B cell (primary cell): ENCODE measurements around the gene ZNF814. TPM values are rescaled to one million over a fixed set of nuclear protein-coding genes. Genes with fewer than 3 reads are reported as not detected.
"Not testable (repeated sequence)": the region's sequence is repeated elsewhere in the genome, so short reads cannot be mapped to it uniquely, and the experiment has no call there.

Experiments used
- ATAC-seq: fragments of 200-7000 bp; cut with Tn5 transposase; one replicate; pipeline ENCODE4 v1.10.0; 2021; ENCODE audit warnings: low read depth, mild to moderate bottlenecking, moderate number of reproducible peaks, moderate library complexity
- CTCF ChIA-PET: fragments of 350-600 bp; sonication (Branson Sonifier 250); formaldehyde crosslinking; loops from one replicate; lab custom pipeline; 2021; ENCODE audit warnings: antibody characterized with exemption, inconsistent platforms; lab: Charles Lee
- POLR2A ChIA-PET: fragments of 350-600 bp; sonication (Branson Sonifier 250); formaldehyde crosslinking; loops from one replicate; lab custom pipeline; 2021; ENCODE audit warnings: antibody characterized with exemption; lab: Charles Lee
- DNase-seq: peaks from one replicate; pipeline ENCODE4 v3.0.0; 2013
- H2AFZ ChIP-seq: 2 replicates; pipeline ENCODE4 v1.6.1; 2012; ENCODE audit warnings: mild to moderate bottlenecking, low read depth, low read length; ENCODE audit not compliant: insufficient read depth, poor library complexity, severe bottlenecking
- H3K27ac ChIP-seq, 2 donors: 1 replicate in 1 of 2; 2 replicates in 1 of 2; pipeline ENCODE4 v1.5.1; 2012 to 2013; ENCODE audit warnings: low read length in 2 of 2, mild to moderate bottlenecking in 2 of 2, moderate library complexity in 1 of 2
- H3K27me3 ChIP-seq, 4 experiments: fragments of 200-600 bp in 1 of 4; sonication (generic) in 1 of 4; replicated peaks in 1 of 4; 1 replicate in 2 of 4; 2 replicates in 2 of 4; pipeline versions ENCODE4 v1.6.1 to v1.7.0; 2013 to 2016; ENCODE audit warnings: low read length in 3 of 4, mild to moderate bottlenecking in 2 of 4, mixed read lengths in 1 of 4, moderate library complexity in 1 of 4; ENCODE audit not compliant: insufficient read depth in 4 of 4, control insufficient read depth in 3 of 4; ENCODE audit errors: control extremely low read depth in 1 of 4
- H3K36me3 ChIP-seq, 2 experiments: replicated peaks in 1 of 2; 1 replicate in 1 of 2; 2 replicates in 1 of 2; pipeline versions ENCODE4 v1.6.1 to v1.7.1; 2013; ENCODE audit warnings: low read length in 1 of 2; ENCODE audit not compliant: insufficient read depth in 2 of 2, control insufficient read depth in 1 of 2; ENCODE audit errors: control extremely low read depth in 1 of 2, extremely low read depth in 1 of 2
- H3K4me1 ChIP-seq, 2 donors: fragments of 200-600 bp in 1 of 2; sonication (generic) in 1 of 2; 1 replicate in 1 of 2; 2 replicates in 1 of 2; pipeline versions ENCODE4 v1.5.1 to v1.6.1; 2013 to 2017; ENCODE audit warnings: low read length in 2 of 2; ENCODE audit not compliant: control insufficient read depth in 2 of 2, insufficient read depth in 2 of 2
- H3K4me2 ChIP-seq: replicated peaks from 2 replicates; pipeline ENCODE3; 2012; ENCODE audit warnings: mild to moderate bottlenecking, low read depth, low read length; ENCODE audit not compliant: poor library complexity, severe bottlenecking
- H3K4me3 ChIP-seq, 5 experiments: fragments of 200-600 bp in 1 of 5; sonication (generic) in 1 of 5; 1 replicate in 3 of 5; 2 replicates in 2 of 5; pipeline versions ENCODE4 v1.5.1 to v1.7.0; 2011 to 2016; ENCODE audit warnings: low read length in 4 of 5, mild to moderate bottlenecking in 4 of 5, low read depth in 2 of 5, control low read depth in 1 of 5, moderate library complexity in 1 of 5; ENCODE audit not compliant: insufficient read depth in 1 of 5; ENCODE audit errors: control extremely low read depth in 1 of 5, extremely low read depth in 1 of 5
- H3K79me2 ChIP-seq: fragments of 200-600 bp; sonication (generic); one replicate; pipeline ENCODE4 v1.6.0; 2016; ENCODE audit warnings: low read length; ENCODE audit not compliant: control insufficient read depth, insufficient read depth
- H3K9ac ChIP-seq: fragments of 200-600 bp; sonication (generic); 2 replicates; pipeline ENCODE4 v1.6.1; 2017; ENCODE audit warnings: mild to moderate bottlenecking, low read length, moderate library complexity
- H3K9me3 ChIP-seq, 3 donors: one replicate each; pipeline versions ENCODE4 v1.6.1 to v1.7.1; 2013; ENCODE audit warnings: low read length in 2 of 3; ENCODE audit not compliant: control insufficient read depth in 2 of 3, insufficient read depth in 1 of 3; ENCODE audit errors: control extremely low read depth in 1 of 3
- H4K20me1 ChIP-seq: 2 replicates; pipeline ENCODE4 v1.6.0; 2012; ENCODE audit warnings: mild to moderate bottlenecking, low read length; ENCODE audit not compliant: insufficient read depth, control insufficient read depth, poor library complexity, severe bottlenecking
- H3K27ac Mint-ChIP-seq: one replicate; pipeline ENCODE4 v1.8.0; 2021; ENCODE audit warnings: mixed read lengths
- H3K27me3 Mint-ChIP-seq: one replicate; pipeline ENCODE4 v1.8.0; 2021; ENCODE audit warnings: mixed read lengths
- H3K4me1 Mint-ChIP-seq: one replicate; pipeline ENCODE4 v1.8.0; 2021; ENCODE audit warnings: mixed read lengths
- H3K4me3 Mint-ChIP-seq: one replicate; pipeline ENCODE4 v1.8.0; 2021; ENCODE audit warnings: mixed read lengths
- H3K9me3 Mint-ChIP-seq: one replicate; pipeline ENCODE4 v1.8.0; 2022; ENCODE audit warnings: mixed read lengths; ENCODE audit not compliant: insufficient read depth
- EZH2 ChIP-seq: IDR thresholded peaks from 2 replicates; pipeline ENCODE4 v1.6.1; 2012; ENCODE audit warnings: borderline replicate concordance, low read depth, mild to moderate bottlenecking, moderate library complexity, low read length; ENCODE audit not compliant: insufficient read depth, poor library complexity, severe bottlenecking
- WGBS: methylation state at CpG from one replicate; pipeline ENCODE4 v1.1.5; 2013; ENCODE audit warnings: missing lambda C conversion rate; ENCODE audit not compliant: insufficient coverage; 5-methylcytosine and 5-hydroxymethylcytosine counted together
- intact Hi-C: fragments of 100-400 bp; cut with micrococcal nuclease; formaldehyde crosslinking; loops from one replicate; pipeline ENCODE4 v1.10.0; 2022
- polyA plus RNA-seq: library from polyadenylated mRNA; depleted of rRNA; stranded (reverse); fragments of >200 nt; gene quantifications from 2 replicates; pipeline ENCODE4 v1.2.3, GENCODE V29; 2012
- total RNA-seq, 2 donors: library from RNA; stranded (reverse); fragments of 120-200 nt in 1 of 2; gene quantifications; 1 replicate in 1 of 2; 2 replicates in 1 of 2; pipeline versions ENCODE4 v1.2.3 to v1.2.4, GENCODE V29; 2013 to 2022
- TF ChIP-seq, protein P1 (sequence below): fragments of 200-600 bp; IDR thresholded peaks from one replicate; pipeline ENCODE4 v1.8.0; 2022; ENCODE audit warnings: antibody characterized with exemption, mild to moderate bottlenecking

The ZNF814 gene
- total and polyA plus RNA-seq, 2 donors (not counting 1 experiment from before 2014, with no cell fraction given): 28.9 to 83.9 TPM

DNA sequence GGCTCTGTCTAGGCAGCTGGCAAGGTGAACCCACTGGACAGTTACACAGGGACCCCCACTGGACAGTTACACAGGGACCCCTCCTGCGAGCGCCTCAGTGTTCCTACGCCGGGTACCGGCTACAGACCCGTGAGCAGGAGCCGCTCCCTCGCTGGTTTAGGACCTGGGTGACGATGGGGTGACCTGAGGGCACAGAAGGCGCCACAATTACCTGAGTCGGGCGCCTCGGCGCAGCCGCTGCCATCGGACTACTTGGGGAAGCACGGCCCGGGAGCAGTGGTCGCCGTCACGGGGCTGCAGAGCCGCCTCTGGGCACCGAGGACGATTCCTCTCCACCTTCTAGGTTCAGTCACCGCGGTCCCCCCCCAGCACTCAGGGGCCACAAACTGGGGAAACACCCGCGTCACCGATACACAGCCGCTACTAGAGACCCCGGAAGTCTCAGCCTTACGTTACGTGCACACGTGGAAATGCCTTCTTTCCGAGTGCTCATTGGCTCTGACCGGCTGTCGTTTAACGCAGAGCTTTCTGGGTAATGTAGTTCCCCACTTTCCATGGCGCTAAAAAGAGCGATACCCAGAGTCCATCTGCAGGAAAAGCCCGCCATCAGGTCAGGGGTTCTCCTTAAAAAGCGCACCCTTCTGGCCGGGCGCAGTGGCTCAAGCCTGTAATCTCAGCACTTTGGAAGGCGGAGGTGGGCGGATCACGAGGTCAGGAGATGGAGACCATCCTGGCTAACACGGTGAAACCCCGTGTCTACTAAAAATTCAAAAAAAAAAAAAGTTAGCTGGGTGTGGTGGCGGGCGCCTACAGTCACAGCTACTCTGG, 27.5 kb upstream of the ZNF814 start, which contains the start of gene ZNF417:
TSS of gene ZNF417 (minus strand) at position 425 of the 828 bp plus-strand sequence. CDS start at position 244, 181 bp downstream.
- peak within 1 kb of the TSS; percentile 96 for H3K4me3 Mint-ChIP-seq
- Histone ChIP-seq H3K4me2 (peak within 1 kb of the TSS; percentile 80), H3K9ac (peak within 1 kb of the TSS; percentile 90), H3K36me3 (peaks cover 0 to 14% of the 10 kb centered on the region in 2 experiments), H3K79me2 (peaks cover 38% of the 10 kb centered on the region), H2AFZ (peak within 1 kb of the TSS; percentile 91), H3K4me1 (peaks cover 9 to 13% of the 10 kb centered on the region in 2 donors), H3K27ac (peak within 1 kb of the TSS; percentile 71 to 86), H3K4me3 (peak within 1 kb of the TSS; percentile 62 to 94 (median 88))
- H3K27ac Mint-ChIP-seq: peak within 1 kb of the TSS; percentile 94
- ChIA-PET CTCF (interaction anchor here (0.6 to 1.2 kb wide), 5 partner anchors 13 to 644 kb away, joined by 3 to 4 read pairs (median 3); partner anchors contain the start of genes ZNF418 and ZNF671), POLR2A (interaction anchor here (0.5 to 1.5 kb wide), 7 partner anchors 67 to 209 kb away, joined by 3 to 10 read pairs (median 4); partner anchors contain the start of genes ZNF135, ZNF587, ZNF606 and ZNF671)
- H3K4me1 Mint-ChIP-seq: peaks cover 40% of the 10 kb centered on the region
- not testable (repeated sequence) for H4K20me1 ChIP-seq, H3K9me3 ChIP-seq, H3K27me3 Mint-ChIP-seq, H3K9me3 Mint-ChIP-seq, H3K27me3 ChIP-seq
- DNase-seq (peak; percentile 94), ATAC-seq (peak; percentile 99)
- WGBS: 2% methylated on average over 42 of the region's 51 CpGs
- intact Hi-C loops: loop anchor here (1.0 to 5.0 kb wide), 7 partner anchors 19 to 553 kb away; partner anchors contain the start of genes TRAPPC2B, ZNF256, ZNF418 and ZNF547

DNA sequence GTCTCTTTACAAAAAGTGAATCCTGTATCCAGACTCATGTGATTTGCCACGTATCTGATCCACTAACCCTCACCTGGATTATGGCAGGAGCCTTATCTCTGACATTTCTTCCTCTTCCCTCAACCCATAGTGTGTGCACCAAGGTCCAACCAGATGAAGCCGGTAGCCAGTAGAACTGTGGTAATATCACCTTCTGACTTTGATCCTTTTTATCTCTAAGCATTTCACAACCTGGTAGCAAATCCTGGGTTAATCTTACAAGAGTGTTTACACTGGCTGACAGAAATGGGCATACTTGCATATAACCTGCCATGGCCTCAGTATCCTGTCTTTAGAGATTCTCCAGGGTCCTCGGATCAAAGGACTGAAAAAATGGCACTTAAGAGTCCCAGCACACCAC, 25.7 kb upstream of the ZNF814 start:
- Histone ChIP-seq H3K4me1 (peaks cover 9 to 13% of the 10 kb centered on the region in 2 donors), H3K27ac (no peak overlapping the region), H4K20me1 (no peaks in the 10 kb centered on the region), H3K4me3 (no peak overlapping the region), H3K4me2 (no peak overlapping the region), H3K9ac (no peak overlapping the region), H2AFZ (no peak overlapping the region), H3K27me3 (no peaks in the 10 kb centered on the region), H3K36me3 (peaks cover 1 to 18% of the 10 kb centered on the region in 2 experiments), H3K79me2 (peaks cover 38% of the 10 kb centered on the region), H3K9me3 (peaks cover 0 to 9% (median 0%) of the 10 kb centered on the region in 3 donors)
- no peak for DNase-seq
- no peaks in the 10 kb centered on the region for H3K9me3 Mint-ChIP-seq
- H3K27ac Mint-ChIP-seq: peak overlapping the region; percentile 26
- ATAC-seq: no peak
- TF ChIP-seq EZH2: no peak
- TF ChIP-seq, protein P1, sequence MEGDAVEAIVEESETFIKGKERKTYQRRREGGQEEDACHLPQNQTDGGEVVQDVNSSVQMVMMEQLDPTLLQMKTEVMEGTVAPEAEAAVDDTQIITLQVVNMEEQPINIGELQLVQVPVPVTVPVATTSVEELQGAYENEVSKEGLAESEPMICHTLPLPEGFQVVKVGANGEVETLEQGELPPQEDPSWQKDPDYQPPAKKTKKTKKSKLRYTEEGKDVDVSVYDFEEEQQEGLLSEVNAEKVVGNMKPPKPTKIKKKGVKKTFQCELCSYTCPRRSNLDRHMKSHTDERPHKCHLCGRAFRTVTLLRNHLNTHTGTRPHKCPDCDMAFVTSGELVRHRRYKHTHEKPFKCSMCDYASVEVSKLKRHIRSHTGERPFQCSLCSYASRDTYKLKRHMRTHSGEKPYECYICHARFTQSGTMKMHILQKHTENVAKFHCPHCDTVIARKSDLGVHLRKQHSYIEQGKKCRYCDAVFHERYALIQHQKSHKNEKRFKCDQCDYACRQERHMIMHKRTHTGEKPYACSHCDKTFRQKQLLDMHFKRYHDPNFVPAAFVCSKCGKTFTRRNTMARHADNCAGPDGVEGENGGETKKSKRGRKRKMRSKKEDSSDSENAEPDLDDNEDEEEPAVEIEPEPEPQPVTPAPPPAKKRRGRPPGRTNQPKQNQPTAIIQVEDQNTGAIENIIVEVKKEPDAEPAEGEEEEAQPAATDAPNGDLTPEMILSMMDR: no peak
- H3K4me3 Mint-ChIP-seq: peak overlapping the region; percentile 96
- WGBS: 100% methylated on average over 2 of the region's 3 CpGs
- H3K4me1 Mint-ChIP-seq: peaks cover 40% of the 10 kb centered on the region
- no peaks in the 10 kb centered on the region for H3K27me3 Mint-ChIP-seq
- intact Hi-C loops: no loop called here
- POLR2A ChIA-PET: no interaction called here
- CTCF ChIA-PET: interaction anchor here (1.0 kb wide), 2 partner anchors 11 to 167 kb away, joined by 3 read pairs; partner anchors contain the start of gene ZNF776
